Measurements from ENCODE around the gene EEF1G.

EEF1G gene

GRCh38 chr11:62538470-62539237 is 35.0 kb downstream of the EEF1G start:
- DNase-seq = no peak

- no peak for DNase-seq
These were observed 37.3 kb downstream of the EEF1G start for GRCh38 chr11:62536301-62536957.

- no peak for DNase-seq
These were observed 37.9 kb downstream of the EEF1G start for GRCh38 chr11:62535802-62536201.

- DNase-seq = no peak
These were observed 38.7 kb downstream of the EEF1G start for GRCh38 chr11:62534779-62535545.

- no peak for DNase-seq
These were observed 41.6 kb downstream of the EEF1G start for GRCh38 chr11:62532096-62532495.

GRCh38 chr11:62516736-62517371 is 56.8 kb downstream of the EEF1G start:
- no peak for DNase-seq

- DNase-seq = no peak
These were observed 59.5 kb downstream of the EEF1G start for GRCh38 chr11:62514151-62514550.

GRCh38 chr11:62513626-62514025 is 60.1 kb downstream of the EEF1G start:
- DNase-seq = no peak

GRCh38 chr11:62512961-62513360 is 60.7 kb downstream of the EEF1G start:
- DNase-seq = no peak
